NCI-H748 treated with DMSO at 0.1 percent for 48 hours (cell line): ENCODE results near the gene MBD5.
"Not testable (repeated sequence)": the region's sequence is repeated elsewhere in the genome, so short reads cannot be mapped to it uniquely, and the experiment has no call there.

ENCODE experiments used
- DNase-seq: peaks from one replicate; lab custom pipeline; 2025; lab: John Stamatoyannopoulos, UW

The MBD5 gene

GRCh38 chr2:148524519-148524919 is 503.6 kb downstream of the MBD5 start:
- no peak for DNase-seq

GRCh38 chr2:148525130-148525529 is 504.2 kb downstream of the MBD5 start:
- DNase-seq, result no peak

DNA sequence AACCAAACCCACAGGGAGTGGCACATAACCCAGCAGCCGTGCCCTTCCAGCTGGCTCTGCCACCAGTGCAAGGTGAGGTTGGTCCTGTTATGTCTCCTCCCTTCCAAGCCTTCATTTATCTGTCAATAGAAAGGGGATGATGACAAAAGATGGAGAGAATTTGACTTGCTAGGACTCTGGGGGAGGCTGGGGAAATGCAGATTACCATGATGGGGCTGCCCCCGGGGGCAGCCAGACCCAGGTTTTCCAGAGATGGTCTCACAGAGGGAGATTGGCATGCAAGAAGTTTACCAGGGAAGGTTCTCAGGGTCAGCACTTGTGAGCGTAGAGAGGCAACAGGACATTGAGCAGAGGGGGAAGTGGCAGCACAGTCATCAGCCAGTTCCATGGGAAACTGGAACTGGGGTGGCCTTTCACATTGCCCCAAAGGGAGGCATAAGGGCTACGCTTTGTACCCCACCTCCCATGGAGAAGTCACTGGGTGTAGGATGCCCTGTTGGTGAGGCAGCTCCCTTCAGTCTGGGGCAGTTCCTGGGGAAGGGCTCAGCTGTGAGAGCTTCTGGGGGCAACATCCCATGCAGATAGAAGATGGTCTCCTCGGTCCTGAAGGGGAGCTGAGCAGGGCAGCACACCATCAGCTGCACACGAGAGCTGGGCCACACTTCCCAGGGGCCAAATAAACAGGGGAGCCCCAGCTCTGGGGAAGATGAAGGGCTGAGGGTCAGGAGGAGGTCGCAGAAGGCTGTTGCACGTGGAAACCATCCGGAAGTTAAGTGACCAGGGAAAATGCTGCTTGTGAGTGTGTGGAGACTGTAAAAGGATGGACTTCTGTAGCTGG is 505.8 kb downstream of the MBD5 start:
- DNase-seq, result no peak

- no peak for DNase-seq
These were observed 506.8 kb downstream of the MBD5 start for GRCh38 chr2:148527488-148528340.

DNA sequence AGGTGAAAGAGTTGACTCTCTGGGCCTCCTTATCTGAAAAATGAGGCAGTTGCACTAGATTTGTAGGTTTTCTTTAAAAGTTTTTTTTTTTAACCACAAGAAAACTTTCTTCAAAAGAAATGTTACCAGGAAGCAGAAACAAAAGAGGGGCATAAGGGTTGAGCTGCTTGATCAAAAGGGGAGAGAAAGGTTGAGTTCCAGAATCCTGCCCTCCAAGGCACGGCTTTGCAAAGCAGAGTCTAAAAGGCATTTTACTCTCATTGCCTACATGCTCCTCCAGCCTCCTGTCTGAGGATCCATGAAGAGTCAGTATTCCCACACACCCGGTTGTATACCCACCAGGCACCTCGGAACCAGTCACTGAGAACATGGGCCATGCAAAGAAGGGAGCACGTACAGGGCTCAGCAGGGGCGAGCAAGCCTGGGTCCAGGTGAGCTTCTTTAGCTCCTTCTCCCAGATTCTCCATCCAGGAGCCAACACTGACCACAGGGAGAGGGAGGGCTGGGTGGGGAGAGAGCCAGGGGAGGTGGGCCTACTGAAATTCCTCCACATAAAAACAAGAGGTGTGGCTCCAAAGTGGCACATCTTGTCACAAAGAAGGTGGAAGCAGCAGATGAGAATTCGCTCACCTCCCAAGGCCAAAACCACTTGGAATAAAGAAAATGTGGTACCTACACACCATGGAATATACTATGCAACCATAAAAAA is 507.6 kb downstream of the MBD5 start:
- no peak for DNase-seq

- DNase-seq, result no peak
These were observed 508.9 kb downstream of the MBD5 start for GRCh38 chr2:148529745-148530144.

- DNase-seq, result no peak
These were observed 509.5 kb downstream of the MBD5 start for GRCh38 chr2:148530350-148530749.

DNA sequence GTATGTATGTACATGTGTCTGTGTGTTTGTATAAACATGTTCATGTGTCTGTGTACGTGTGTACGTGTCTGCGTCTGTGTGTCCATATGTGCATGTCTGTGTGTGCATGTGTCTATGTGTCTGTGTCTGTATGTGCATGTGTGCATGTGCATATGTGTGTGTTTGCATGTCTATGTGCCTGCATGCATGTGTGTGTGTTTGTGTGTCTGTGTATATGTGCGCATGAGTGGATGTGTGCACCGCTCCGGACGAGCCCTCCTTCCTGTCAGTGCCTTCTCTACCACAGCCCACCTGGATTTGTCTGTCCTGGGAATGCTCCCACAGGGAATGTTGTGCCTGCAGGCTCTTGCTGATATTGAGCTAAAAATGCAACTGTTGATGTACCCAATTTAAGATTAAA is 510.3 kb downstream of the MBD5 start:
- no peak for DNase-seq

- no peak for DNase-seq
These were observed 511.0 kb downstream of the MBD5 start for GRCh38 chr2:148531669-148532428.

DNA sequence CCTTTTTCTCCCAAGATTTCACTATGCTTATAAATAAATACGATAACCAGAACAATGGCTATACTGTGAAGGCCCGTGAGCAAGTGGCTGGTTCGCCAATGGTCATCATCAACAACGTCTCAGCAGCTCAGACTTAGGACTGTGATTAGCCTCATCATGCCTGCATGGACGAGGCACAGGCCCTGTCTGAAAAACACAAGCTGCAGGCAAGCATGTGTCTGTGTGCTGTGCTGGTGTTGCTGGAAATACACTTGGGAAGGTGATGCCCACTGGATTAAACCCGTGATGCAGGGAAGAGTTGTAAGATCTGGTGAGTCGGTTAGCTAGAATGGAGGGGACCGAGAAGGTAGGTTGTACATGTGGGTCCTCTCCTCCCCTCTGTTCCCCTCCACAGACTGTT is 512.1 kb downstream of the MBD5 start:
- DNase-seq, result no peak

- no peak for DNase-seq
These were observed 512.8 kb downstream of the MBD5 start for GRCh38 chr2:148533685-148534084.

- no peak for DNase-seq
These were observed 513.7 kb downstream of the MBD5 start for GRCh38 chr2:148534416-148535204.

- no peak for DNase-seq
These were observed 517.5 kb downstream of the MBD5 start for GRCh38 chr2:148538375-148538774.

DNA sequence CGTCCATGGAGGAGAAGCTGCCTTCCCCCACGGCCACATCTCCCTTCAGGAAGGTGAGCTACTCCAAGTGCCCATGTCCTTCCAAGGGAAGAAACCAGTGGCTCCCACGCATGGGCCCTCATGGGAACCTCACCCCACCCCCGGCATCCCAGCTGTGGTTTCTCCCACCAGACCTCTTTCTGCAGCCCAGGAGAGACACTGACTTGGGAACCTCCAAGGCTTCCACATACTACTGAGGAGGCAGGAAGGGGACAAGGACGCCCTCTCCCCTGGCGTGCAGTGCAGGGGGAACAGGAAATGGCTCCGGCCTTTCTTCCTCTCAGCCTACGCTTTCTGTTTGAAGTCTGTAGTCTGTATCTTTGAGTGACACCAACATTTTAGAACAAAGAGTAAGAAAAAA is 519.1 kb downstream of the MBD5 start:
- no peak for DNase-seq

GRCh38 chr2:148541792-148542191 is 520.9 kb downstream of the MBD5 start:
- no peak for DNase-seq

- DNase-seq, result no peak
These were observed 521.7 kb downstream of the MBD5 start for GRCh38 chr2:148542614-148543013.

- DNase-seq, result not testable (repeated sequence)
These were observed 522.2 kb downstream of the MBD5 start for GRCh38 chr2:148543088-148543540.

- DNase-seq, result no peak
These were observed 524.7 kb downstream of the MBD5 start for GRCh38 chr2:148545390-148546256.

DNA sequence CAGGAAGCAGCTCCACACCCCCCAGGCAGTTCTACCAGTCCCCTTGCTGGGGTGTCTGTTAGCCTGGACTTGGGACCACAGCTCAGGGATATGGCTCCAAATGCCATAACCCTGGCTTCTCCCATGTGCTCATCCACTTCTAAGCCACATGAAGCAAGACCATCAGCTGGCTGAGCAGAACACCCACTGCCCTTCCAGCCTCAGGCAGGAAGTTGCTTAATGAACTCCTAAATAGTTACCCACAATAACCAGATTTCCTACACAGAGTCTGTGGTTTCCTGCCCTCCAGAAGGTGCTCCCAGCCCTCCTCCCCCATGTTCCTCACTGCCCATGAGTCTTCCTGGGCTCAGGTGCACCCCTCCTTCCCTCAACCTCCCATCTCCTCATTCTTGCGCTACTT is 525.4 kb downstream of the MBD5 start:
- DNase-seq, result no peak
